Femur (tissue), 1 donor: ENCODE data around the gene GPR78.

Source experiments
- DNase-seq: peaks from one replicate; pipeline ENCODE4 v3.0.0-alpha.2; 2017

The GPR78 gene, protein sequence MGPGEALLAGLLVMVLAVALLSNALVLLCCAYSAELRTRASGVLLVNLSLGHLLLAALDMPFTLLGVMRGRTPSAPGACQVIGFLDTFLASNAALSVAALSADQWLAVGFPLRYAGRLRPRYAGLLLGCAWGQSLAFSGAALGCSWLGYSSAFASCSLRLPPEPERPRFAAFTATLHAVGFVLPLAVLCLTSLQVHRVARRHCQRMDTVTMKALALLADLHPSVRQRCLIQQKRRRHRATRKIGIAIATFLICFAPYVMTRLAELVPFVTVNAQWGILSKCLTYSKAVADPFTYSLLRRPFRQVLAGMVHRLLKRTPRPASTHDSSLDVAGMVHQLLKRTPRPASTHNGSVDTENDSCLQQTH

DNA sequence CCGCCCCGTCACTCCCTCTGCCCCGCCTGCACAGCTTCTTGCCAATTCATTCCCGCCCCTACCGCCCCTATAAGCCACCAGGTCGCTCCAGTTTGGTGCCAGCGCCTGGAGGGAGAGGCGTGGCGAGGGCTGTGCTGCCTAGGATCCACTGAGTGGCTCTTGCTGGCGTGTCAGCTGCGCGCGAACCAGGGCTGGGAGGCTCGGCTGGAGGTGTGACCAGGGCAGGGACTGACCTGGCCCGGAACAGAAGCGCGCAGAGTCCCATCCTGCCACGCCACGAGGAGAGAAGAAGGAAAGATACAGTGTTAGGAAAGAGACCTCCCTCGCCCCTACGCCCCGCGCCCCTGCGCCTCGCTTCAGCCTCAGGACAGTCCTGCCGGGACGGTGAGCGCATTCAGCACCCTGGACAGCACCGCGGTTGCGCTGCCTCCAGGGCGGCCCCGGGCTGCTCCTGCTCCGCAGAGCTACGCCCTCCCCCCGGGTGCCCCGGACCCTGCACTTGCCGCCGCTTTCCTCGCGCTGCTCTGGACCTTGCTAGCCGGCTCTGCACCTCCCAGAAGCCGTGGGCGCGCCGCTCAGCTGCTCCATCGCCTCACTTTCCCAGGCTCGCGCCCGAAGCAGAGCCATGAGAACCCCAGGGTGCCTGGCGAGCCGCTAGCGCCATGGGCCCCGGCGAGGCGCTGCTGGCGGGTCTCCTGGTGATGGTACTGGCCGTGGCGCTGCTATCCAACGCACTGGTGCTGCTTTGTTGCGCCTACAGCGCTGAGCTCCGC lies at the start of gene GPR78:
Gene GPR78 (plus strand): TSS at position 72 of the 773 bp plus-strand sequence. CDS start 591 bp downstream, at position 663.
- peak; percentile 76 for DNase-seq

DNA sequence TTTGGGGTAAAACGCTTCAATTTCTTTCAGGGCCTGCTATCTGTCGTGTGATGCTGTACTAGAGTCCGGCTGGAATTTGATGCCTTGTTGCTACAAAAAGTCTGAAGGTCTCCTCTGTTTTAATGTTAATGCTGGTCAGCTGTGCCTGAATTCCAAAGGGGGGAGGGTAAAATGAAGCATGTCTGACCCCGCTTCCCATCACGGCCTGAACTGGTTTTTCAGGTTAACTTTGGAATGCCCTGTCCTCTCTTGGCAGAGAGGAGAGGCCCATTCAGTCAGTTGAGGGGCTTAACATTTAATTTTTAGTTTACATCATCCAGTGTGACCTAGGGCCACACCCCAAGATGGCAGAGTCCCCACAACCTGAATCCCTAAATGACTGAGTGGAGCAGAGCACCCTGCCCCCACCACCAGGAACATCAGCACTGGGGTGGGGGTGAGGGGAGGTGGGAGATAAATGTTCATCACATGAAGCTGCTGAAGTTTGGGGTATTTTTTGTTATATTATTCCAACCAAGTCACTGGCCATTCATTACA lies 47.9 kb upstream of the GPR78 start:
- no peak for DNase-seq

DNA sequence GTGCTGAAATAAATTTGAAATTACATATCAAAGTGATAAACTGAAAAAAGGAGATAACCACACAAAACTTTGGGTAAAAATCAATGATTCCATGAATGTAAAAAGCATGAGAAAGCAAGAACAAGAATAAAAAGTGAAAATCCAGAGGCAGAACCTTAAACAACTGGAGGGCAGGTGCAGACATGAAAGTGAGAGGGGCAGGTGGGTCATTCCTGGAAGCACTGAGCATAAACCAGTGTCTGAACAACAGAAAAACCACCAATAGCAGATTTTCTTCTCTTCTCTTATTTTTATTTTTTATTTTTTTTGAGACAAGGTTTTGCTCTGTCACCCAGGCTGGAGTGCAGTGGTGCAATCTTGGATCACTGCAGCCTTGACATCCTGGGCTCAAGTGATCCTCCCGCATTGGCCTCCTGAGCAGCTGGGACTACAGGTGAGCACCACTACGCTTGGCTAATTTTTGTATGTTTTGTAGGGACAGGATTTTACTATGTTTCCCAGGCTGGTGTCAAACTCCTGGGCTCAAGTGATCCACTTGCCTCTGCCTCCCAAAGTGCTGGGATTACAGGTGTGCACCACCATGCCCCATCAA lies 46.8 kb upstream of the GPR78 start:
- no peak for DNase-seq

DNA sequence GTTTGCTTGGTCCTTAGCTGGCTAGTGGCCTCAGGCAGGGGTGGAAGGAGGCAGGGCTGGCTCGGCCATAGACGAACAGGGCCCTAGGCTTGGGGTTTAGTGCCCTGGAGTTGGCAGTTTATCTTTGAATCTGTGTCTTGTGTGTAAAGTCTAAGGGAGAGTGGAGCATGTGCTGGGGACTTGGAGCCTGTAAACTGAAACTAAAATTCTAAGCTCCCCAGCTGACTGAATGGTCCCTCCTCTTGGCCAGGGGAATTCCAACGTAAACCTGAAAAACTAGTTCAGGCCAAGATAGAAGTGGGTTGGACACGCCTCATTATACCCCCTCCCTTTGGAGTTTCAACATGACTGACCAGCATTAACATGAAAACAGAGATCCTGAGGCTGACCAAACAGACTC lies 46.1 kb upstream of the GPR78 start:
- DNase-seq: no peak

DNA sequence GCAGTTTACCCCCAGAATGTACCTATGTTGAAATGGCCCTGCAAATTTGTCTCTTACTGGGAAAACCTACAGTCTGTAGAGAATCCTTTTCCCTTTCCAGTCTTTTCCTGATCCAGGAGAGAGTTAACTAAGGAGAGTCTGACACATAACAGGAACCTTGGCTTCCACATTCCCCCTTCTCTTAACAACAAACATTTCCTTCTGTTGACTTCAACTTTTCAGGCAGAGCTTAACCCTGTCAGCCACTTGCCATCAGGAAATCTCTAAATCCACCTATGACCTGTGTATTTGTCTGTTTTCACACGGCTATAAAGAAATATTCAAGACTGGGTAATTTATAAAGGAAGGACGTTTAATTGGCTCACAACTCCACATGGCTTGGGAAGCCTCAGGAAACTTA lies 45.6 kb upstream of the GPR78 start:
- DNase-seq: no peak

DNA sequence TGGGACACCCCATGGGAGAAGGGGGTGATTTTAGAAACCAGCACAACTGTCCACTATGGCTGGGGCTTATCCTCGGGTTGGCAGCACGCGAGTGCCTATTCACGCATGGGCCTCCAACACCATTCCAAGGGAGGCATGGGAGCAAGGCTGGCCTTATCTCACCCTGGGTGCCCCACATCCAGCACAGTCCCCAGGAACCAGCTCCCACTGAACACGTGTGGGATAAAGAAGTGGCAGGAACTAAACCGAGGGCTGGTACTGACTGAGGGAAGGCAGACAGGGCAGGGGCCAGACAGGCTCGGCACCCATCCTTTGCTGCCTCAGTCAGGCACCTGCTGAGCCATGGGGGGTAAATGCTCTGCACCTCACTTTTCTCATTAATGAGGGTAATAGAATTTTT lies 43.7 kb upstream of the GPR78 start:
- no peak for DNase-seq

DNA sequence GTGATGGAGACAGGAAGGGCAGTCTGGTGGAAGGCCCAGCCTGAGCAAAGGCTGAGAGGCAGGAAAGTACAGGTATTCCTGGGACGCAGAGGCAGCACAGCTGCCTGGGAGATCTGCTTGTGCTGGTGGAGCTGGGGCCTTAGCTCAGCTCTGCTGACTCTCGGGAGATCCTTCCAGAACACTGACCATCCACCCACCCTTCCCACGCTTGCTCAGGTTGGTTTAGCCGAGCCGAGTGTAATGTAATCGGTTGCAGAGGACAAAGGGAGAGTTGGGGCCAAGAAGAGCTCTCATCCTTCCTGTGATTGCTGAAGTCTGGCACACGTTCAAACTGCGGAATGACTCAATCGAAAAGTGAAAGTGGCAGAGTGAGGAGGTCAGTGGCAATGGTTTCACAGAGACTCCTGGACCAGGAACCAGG lies 43.1 kb upstream of the GPR78 start:
- DNase-seq: peak; percentile 54

DNA sequence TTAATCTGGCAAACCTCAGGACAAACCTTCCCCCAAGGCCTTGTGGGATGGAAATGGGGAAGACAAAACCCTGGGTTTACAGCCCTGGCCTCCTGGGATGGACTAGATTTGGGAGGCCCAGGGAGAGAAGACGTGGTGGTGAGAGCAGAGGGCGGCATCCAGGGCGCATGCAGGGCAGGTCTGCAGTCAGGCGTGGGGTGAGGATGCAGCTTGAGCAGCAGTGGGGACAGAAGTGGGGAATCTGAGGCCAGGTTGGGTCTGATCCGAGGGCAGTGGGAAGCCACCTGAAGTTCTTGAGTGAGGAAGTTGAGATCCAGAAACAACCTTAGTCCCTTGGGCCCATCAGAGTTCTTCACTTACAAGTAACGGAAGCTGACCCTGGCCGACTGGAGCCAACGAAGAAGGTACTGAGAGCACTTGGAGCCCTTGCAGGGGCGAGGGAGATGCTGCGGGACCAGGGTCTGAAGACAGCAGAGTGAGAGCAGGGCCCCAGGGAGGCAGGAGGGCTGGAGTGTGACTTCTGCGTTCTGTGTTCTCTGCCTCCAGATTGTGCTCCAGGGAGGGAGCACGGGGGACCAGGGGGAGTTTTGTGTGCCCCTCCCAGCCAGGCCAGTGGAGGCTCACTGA lies 42.0 kb upstream of the GPR78 start:
- DNase-seq: no peak

DNA sequence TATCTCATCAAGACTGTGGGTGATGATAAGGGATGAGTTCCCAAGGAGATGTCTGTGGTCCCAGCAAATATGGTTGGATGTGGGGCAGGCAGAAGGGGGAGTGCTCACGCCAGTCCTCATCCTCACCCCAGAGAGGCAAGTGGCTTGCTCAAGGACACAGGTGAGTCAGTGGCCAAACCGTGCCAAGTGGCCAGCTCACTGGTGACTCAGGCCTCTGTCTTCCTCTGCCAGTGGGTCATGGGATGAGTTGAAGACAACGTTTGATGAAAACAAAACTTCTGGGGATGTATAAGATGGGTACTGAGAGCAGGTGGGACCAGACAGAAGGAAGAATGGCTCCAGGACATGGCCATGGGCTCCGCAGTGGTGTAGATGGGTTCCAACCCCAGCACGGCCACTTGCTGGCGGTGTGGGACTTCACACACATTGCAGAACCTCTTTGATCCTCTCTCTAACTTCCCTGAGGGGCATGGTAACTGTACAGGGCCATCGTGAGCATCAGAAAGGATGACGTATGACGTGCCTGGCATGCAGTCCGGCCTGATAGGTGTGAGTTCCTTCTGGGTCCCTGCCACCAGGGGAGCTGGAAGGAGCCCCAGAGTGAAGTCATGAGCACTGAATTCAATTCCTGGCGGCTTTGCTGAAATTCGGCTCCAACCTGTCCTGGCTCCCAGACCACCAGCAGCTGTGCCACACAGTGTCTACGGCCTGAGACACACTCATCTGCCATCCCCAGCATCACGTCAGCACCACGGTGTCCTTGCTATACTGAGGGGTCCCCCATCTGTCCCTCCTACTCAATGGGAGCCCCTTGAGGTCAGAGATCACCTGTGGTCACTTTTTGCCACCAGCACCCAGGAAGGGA lies 41.3 kb upstream of the GPR78 start:
- no peak for DNase-seq

DNA sequence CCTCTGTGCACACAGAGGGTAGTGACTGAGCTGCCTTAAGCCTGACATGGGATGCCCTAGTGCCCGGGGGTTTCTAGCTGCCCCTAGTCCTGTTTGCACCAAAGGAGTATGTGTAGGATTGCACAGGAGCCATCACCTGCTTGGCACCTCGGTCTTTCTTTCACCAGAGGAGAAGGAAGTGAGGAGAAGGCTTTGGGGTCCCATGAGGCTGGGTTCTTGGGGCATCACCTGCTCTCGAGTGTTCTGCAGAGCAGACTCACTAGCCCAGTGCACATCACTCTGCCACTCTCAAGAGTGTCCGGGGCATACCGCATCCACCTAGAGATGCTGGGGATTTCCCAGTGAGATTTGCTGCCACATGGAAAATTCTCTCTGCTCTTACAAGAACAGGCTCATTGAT lies 40.5 kb upstream of the GPR78 start:
- DNase-seq: no peak

DNA sequence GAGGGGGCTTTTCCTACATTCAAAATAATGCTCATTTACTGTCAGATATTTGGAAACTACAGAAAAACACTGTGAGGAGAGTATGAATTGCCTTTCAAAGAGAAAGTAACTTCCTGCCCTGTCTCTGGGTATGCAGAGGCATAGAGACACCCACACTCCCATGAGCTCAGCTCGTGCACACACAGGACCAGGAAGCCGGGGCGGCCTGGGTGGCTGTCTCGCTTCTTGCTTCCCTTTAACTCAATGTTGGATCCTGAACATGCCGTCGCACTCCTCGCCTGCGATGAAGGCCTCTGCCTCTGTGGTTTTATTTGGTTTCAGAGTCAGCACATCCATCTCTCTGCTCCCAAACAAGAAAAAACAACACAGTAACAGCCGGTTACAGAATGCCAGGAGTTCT lies 40.1 kb upstream of the GPR78 start:
- DNase-seq: no peak

DNA sequence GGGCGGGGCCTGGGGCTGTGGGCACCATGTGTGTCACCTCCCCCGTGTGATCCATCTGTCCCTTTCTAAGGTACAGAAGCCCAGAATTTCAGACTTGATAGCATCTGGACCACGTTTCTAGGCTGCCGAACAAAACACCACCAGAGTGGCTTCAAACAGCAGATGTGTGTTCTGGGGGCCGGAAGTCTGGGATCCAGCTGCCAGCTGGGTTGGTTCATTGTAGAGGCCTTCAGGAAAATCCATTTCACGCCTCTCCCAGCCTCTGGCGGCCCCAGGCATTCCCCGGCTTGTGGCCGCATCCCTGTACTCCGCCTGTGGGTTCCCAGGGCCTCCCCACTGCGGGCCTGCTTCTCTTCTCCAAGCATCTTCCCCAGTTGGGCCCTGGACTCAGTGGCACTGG lies 39.6 kb upstream of the GPR78 start:
- no peak for DNase-seq

DNA sequence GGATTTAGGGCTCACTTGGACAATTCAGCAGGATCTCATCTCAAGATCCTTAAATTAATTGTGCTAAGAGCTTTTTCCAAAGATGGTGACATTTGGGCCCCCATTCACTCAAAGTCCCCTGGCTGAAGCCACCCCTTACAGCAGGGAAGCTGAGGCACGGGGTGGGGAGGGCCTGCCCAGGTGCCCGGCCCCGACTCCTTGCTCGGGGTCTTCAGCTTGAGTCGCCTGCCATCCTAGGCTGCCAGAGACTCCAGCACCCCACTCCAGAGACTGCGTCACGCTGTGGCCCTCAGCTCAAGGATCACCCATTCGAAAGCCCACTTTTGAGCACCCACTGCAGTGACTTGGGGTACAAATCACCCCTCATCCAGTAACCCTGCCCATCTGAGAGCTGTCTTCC lies 39.2 kb upstream of the GPR78 start:
- DNase-seq: no peak

DNA sequence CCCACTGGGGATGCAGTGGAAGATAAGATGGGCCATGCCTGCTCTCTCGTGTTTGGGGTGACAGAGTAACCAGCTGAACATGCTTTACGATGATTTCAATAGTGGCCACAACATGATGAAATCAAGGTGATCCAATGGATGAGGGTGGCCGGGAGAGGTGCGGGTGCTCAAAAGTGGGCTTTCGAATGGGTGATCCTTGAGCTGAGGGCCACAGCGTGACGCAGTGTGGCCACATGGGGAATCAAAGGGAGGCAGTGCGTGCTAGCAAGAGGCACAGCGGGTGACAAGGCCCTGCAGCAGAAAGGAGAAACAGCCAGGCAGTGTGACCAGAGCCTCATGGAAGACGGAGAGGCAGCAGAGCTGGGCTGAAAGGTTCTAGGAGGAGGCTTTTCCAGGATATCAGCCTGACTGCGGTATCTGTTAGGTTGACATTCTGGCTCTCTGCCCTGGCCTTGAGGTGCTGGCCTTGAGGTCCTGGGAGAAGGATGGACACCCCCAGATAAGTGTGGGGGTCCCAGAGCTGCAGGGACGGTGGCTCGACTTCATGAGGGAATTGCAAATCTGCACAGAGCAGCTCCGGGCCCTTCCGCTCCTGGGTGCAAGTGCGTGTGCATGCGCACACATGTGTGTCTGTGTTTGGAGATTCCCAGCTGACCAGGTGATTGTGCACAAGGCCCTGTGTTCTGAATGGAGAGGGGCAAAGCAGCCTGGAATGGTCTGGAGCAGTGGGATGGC lies 38.0 kb upstream of the GPR78 start:
- no peak for DNase-seq

DNA sequence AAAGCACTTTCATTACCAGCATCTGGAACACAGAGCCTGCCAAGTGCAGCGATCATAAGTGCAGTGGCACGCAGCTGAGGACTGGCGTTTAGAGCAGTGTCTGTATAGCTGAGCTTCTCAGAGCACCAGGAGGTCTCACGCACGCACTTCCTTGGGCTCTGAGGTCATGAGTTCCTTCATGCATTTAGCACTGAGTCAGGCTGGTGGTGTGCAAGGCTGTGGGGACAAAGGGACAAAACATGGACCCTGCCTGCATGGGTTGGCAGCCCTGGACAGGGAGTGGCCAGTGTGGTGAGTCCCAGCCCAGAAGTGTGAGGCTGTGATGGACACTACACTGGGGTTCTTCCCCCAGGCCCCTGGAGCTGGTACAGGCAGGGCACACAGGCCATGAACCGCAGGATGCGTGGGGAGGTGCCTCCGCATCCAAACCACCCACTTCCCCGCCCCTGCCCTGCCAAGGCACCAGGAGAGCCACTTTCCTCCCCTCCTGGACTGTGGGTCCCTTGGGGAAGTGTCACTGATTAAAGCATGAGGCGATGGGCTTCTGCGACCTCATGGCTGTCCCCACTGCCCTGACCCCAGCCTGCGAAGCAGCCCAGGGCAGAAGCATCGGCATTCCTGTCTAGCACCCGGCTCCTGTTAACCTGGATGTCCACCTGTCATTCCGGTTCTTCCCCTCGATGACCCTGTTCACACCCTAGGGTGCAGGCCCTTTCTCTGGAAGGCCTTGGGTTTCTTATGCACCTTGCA lies 37.2 kb upstream of the GPR78 start:
- DNase-seq: no peak

DNA sequence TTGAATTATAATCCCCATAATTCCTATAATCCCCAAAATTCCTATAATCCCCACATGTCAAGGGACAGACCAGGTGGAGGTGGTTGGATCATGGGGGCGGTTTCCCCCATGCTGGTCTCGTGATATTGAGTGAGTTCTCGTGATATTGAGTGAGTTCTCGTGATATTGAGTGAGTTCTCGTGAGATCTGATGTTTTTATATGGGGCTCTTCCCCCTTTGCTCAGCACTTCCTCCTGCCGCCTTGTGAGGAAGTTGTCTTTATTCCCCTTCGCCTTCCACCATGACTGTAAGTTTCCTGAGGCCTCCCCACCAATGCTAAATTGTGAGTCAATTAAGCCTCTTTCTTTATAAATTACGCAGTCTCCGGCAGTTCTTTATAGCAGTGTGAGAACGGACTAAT lies 36.6 kb upstream of the GPR78 start:
- no peak for DNase-seq

DNA sequence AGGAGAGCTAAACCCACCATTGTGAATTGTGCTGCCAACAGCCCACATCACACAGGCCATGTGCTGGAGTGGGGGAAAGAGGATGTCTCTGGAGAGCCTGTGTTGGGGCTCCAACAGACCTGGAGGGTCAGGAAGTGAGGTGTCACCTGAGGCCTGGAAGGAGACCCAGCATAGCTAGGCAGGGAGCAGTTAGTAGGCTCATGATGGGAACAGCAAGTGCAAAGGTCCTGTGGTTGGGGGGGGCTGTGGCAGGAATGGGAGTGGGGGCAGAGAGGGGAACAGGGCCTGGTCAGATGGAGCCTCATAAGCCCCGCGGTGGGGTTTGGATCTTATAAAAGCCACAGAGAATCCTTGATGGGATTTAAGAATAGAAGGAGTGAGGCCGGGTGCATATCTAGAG lies 35.9 kb upstream of the GPR78 start:
- no peak for DNase-seq

DNA sequence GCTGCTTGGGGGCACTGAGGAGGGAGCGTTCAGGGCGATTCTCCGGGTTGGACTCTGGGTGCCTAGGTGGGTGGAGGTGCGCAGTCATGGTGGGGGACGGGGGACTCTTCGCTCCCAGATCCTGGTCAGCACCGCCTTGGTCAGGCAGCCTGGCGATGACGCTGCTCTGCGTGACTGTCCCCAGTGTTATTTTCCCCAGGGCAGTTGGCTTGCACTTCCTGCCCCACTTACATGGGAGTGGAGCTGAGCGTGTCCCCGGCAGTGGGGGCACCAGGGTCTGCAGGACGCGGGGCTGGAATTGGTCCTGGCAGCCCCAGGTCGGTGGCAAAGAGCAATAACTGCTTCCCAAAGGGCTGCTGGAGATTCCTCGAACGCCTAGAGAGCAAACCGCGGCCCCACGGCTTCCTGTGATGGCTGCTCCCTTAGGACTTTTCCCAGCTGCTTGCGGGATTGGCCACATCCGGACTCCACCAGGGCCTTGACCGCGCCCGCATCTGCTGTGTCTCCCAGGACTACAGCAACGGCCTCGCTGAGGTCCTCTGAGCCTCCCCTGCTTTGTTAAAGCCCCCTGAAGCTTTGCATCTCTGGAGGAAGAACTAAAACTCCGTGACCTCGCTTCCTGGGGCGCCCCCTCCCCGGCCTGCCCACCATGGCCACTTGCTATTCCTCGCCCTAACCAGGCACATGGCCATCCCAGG lies 35.3 kb upstream of the GPR78 start:
- peak; percentile 34 for DNase-seq

DNA sequence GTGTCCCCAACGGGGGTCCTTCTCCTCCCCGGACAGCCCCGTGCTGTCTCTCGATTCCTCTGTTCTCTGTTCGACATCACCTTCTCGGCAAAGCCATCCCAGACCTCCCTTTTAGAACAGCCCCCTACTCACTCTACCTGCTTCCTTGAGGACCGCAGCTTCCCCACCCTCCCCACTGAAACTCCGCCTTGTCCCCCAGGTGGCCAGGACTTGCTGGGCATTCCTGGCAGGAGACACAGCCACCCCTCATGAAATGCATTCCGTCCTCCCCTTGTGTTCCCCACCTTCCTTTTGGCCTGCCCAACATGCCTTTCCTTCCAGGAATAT lies 34.8 kb upstream of the GPR78 start:
- DNase-seq: no peak

DNA sequence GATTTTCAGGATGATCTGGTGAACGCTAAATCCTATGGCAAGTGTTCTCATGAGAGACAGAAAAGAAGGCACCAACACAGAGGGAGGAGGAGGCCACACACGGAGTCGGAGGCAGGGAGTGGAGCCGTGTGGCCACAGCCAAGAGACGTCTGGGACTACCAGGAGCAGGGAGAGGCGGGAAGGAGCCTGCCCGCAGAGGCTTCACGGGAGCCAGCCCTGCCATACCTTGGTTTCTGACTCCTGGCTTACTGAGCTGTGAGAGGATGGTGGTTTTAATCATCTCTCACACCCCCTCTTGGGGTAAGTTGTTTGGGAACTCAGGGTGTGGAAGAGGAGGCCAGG lies 33.5 kb upstream of the GPR78 start:
- no peak for DNase-seq
